ENCODE measurements around the gene NOL12.

The NOL12 gene

GRCh38 chr22:37708580-37709444, 22.7 kb downstream of the NOL12 start:
- no peak for TF ChIP-seq GATA2 (IDR thresholded peaks at IDR 0.05; ENCODE audit: low read depth, low read length)
- TF ChIP-seq GATA3 (IDR thresholded peaks at IDR 0.05; ENCODE audit: low read depth, low read length): no peak

- TF ChIP-seq GATA2 (IDR thresholded peaks at IDR 0.05; ENCODE audit: low read depth, low read length): no peak
- TF ChIP-seq GATA3 (IDR thresholded peaks at IDR 0.05; ENCODE audit: low read depth, low read length): no peak
Measured at GRCh38 chr22:37709445-37709765, 23.3 kb downstream of the NOL12 start.

- TF ChIP-seq GATA2 (IDR thresholded peaks at IDR 0.05; ENCODE audit: low read depth, low read length) (no peak), GATA3 (IDR thresholded peaks at IDR 0.05; ENCODE audit: low read depth, low read length) (no peak)
Measured at GRCh38 chr22:37710675-37711074, 24.5 kb downstream of the NOL12 start.

- TF ChIP-seq GATA3 (IDR thresholded peaks at IDR 0.05; ENCODE audit: low read depth, low read length): no peak
- no peak for TF ChIP-seq GATA2 (IDR thresholded peaks at IDR 0.05; ENCODE audit: low read depth, low read length)
Measured at GRCh38 chr22:37711490-37711889, 25.3 kb downstream of the NOL12 start.

- no peak for TF ChIP-seq GATA3 (IDR thresholded peaks at IDR 0.05; ENCODE audit: low read depth, low read length)
- no peak for TF ChIP-seq GATA2 (IDR thresholded peaks at IDR 0.05; ENCODE audit: low read depth, low read length)
Measured at GRCh38 chr22:37713761-37714160, 27.6 kb downstream of the NOL12 start.

GRCh38 chr22:37714634-37715033, 28.5 kb downstream of the NOL12 start:
- TF ChIP-seq GATA3 (IDR thresholded peaks at IDR 0.05; ENCODE audit: low read depth, low read length) (no peak), GATA2 (IDR thresholded peaks at IDR 0.05; ENCODE audit: low read depth, low read length) (no peak)

- TF ChIP-seq GATA3 (IDR thresholded peaks at IDR 0.05; ENCODE audit: low read depth, low read length): no peak
- peak; percentile 57; the same call in 1 of the 2 replicates for TF ChIP-seq GATA2 (IDR thresholded peaks at IDR 0.05; ENCODE audit: low read depth, low read length)
Measured at GRCh38 chr22:37715760-37716159, 29.6 kb downstream of the NOL12 start.

GRCh38 chr22:37716708-37717107, 30.6 kb downstream of the NOL12 start:
- TF ChIP-seq GATA3 (IDR thresholded peaks at IDR 0.05; ENCODE audit: low read depth, low read length) (no peak), GATA2 (IDR thresholded peaks at IDR 0.05; ENCODE audit: low read depth, low read length) (no peak)

GRCh38 chr22:37725551-37726240, 39.6 kb downstream of the NOL12 start:
- TF ChIP-seq GATA3 (IDR thresholded peaks at IDR 0.05; ENCODE audit: low read depth, low read length): no peak
- TF ChIP-seq GATA2 (IDR thresholded peaks at IDR 0.05; ENCODE audit: low read depth, low read length): no peak

- TF ChIP-seq GATA2 (IDR thresholded peaks at IDR 0.05; ENCODE audit: low read depth, low read length) (no peak), GATA3 (IDR thresholded peaks at IDR 0.05; ENCODE audit: low read depth, low read length) (no peak)
Measured at GRCh38 chr22:37726241-37726887, 40.2 kb downstream of the NOL12 start.

- TF ChIP-seq GATA2 (IDR thresholded peaks at IDR 0.05; ENCODE audit: low read depth, low read length): no peak
- TF ChIP-seq GATA3 (IDR thresholded peaks at IDR 0.05; ENCODE audit: low read depth, low read length): no peak
Measured at GRCh38 chr22:37728620-37729019, 42.5 kb downstream of the NOL12 start.

GRCh38 chr22:37731804-37732471, 45.8 kb downstream of the NOL12 start:
- TF ChIP-seq GATA2 (IDR thresholded peaks at IDR 0.05; ENCODE audit: low read depth, low read length): no peak

- no peak for TF ChIP-seq GATA2 (IDR thresholded peaks at IDR 0.05; ENCODE audit: low read depth, low read length)
- no peak for TF ChIP-seq GATA3 (IDR thresholded peaks at IDR 0.05; ENCODE audit: low read depth, low read length)
Measured at GRCh38 chr22:37732699-37733607, 46.8 kb downstream of the NOL12 start.

Measured in SH-SY5Y (cell line).